Fibroblast of peridontal ligament (primary cell): ENCODE measurements around the gene STX4.
"Not testable (repeated sequence)": the region's sequence is repeated elsewhere in the genome, so short reads cannot be mapped to it uniquely, and the experiment has no call there.

Source experiments
- DNase-seq: peaks from one replicate; pipeline ENCODE4 v3.0.0-alpha.2; 2010; ENCODE audit errors: extremely low read depth

Gene STX4

DNA sequence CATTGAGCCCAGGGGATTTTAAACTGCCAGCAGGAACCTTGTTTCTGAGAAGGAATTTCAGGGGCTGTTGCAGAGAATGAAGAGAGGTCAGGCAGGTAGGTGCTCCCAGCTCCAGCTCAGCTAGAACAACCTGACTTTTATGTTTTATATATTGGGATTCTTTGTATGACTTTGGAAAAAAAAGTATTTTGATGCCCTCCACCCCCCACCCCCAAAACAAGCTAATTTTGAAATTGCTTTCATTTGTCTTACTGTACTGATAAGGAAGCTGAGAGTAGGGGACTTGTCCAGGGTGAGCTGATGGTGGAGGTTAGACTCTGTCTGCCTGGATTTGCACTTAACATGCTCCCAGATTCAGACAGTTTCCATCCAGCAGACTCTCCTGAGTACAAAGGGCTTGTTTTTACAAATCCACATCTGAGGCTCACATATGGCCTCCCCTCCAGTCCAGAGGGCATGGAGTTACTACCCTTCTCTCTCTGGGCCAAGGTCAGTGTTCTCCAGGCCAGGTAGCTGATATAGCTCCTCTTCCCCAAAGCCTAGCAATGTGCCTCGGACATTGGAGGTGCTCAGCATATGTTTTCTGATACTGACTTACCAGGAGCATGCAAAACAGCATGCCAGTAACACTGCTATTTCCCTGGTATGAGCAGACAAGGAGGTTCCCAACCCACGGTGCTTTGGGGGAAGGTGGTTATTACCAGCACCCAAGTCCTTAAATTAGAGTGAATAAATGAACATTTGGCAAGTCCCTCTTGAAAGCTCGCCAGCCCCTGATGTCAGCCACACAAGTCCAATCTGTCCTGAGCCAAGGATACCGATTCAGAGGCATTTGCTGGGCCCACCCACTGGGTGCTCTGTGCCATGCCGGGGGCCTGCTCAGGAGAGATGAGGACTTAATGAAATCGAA is 34.3 kb upstream of the STX4 start:
- DNase-seq: peak; percentile 27

DNA sequence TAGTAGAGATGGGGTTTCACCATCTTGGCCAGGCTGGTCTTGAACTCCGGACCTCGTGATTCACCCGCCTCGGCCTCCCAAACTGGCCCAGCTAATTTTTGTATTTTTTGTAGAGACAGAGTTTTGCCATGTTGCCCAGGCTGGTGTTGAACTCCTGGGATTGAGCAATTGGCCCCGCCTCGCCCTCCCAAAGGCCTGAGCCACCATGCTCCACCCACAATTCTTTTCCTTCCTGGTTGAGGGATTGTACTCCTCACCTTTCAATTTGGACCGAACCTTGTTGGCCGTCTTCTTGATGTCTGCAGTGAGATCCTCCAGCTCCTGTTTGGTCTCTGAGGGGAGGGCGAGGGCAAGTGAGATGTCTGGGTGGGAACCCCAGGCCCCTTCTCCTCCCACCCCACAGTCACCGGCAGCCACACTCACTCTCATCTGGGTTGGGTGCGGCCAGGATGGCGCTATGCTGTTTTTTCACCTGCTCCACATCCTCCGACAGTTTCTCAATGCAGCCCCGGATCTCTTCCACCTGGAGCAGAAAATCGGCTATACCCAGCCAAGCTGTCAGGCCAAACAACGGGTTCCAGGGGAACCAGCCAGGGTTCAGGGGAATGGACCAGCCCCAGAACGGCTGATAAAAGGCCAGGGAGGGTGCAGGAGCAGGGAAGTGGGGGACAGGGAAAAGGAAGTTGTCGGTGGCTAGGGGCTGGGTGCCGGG is 32.5 kb upstream of the STX4 start:
- DNase-seq: no peak

DNA sequence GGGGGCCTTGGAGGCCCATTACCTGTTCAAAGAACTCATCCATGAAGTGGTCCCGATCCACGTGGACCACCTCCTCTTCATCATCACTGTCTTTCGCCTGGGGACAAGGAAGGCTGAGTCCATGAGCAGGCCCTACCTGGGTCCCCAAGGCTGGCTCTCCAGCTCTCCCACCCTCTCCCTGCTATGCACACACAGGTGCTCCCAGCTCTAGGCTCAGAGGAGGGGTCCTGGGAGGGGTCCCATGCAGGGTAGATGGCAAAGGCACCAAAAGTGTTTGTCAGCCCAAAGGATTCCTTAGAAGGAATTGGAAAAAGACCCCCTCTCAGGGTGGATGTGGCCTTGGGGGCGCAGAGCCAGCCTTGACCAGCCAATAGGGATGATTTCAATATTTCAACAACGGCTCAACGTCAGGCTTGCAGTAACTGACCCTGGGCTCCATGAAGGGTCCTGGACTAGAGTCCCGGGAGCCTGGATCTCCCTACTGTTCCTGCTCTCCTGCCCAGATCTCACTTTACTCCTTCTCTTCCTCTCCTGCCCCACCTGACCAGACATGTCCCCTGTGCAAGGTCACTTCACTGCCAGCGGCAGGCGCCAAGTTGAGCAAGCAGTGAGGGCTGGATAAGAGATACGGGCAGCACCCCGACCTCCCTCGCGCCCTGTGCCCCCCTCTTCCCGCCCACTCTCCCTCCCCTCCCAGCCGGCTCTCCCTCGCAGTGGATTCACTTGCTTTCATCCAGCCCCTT is 31.7 kb upstream of the STX4 start:
- DNase-seq: no peak

DNA sequence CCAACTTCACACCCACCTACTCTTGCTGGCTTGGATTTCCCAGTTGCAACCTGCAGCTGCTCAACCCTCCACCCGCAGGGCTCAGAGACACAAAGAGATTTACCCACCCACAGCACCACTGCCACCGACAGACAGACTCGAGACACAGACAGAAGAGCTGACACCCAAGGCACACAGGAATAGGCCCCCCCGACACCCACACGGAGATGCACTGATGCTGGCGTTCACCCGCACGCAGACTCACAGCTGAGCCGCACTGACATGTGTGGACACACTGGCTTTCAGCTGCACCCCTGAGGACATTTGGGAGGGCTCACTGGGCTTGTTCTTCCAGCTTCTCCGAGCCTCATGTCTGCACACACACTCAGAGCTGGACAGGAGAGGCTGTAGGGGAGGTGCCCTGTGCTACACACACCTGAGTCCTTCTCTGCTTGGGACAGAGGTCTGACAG is 31.1 kb upstream of the STX4 start:
- no peak for DNase-seq

DNA sequence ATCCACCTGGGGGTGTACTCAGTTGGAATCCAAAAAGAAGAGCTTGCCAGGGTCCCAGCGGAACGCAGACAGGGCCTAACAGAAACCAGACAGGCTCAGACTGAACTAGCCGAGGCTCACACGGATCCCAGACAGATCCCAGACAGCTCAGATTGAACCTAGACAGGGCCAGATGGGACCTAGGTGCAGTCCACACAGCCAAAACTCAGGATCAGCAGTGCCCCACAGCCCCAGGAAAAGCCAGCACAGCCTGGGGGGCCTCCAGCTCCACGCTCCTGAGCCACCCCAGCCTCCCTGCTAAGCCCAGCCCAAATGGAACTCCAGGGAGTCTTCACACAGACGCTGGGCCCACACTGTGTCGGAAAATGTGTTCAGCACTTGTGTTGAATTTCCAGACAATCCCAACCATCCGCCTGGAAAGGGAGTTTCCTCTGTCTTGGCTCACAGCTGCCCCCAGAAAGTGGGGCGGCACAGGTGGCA is 30.5 kb upstream of the STX4 start:
- no peak for DNase-seq

DNA sequence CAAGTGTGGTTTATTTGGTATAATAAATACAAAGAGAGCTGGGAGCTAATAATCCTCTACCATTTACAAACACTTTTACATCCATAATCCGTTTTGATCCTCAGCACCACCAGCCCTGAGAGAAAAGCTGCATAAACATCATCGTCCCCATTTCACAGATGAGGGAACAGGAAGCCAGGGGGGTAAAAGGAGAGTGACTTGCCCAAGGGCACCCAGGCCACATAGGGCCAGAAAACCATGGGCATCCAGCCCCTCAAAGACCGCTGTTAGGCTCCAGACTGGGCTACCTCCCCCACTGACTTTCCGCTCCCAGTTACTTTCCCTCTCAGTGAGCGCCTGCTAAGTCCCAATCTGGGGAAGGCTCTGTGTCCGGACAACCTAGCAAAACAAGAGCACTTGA is 29.6 kb upstream of the STX4 start:
- no peak for DNase-seq

DNA sequence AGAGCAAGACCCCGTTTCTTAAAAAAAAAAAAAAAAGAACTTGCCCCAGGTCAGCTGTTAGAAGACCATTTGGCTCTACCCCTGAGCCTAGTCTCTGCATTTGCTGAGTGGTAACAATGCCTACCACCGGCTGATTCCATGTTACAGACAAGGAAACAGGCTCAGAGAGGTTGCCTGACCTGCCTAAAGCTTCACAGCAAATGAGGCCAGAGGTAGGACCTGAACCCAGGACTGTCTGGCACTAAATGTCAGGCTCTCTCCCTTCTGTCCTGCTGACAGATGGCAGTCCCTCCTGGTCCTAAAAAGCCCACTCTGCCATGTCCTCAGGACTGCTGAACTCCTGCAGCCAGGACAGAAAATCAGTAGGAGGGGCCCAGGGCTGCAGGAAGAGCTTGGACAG is 28.7 kb upstream of the STX4 start:
- no peak for DNase-seq

DNA sequence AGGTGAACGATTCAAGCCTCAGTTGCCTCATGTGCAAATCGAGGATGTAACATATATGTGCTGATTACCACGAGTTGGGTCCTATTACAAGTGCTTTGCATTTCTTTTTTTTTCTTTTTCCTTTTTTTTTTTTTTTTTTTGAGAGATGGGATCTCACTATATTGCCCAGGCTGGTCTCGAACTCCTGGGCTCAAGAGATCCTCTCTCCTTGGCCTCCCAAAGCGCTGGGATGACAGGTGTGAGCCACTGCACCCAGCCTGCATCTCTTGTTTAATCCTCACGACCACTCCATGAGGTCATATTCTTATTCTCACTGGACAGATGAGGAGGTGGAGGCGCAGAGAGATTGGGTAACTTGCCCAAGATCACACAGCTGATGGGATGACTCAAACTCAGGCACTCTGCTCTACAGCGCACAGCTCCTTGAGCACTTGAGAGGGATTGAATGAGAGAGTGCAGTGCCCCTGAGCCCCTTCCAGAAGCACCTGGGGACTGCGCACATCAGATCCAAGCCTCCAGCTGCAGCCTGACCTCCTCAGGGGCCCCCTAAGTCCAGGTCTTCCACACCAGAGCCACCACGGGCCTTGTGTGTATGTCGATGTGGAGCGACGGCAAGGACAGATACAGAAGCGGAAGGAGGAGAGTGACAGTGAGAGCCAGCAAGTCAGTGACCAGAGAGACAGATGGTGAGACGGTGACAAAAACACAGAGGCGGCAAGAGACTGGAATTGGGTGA is 27.8 kb upstream of the STX4 start:
- DNase-seq: no peak

DNA sequence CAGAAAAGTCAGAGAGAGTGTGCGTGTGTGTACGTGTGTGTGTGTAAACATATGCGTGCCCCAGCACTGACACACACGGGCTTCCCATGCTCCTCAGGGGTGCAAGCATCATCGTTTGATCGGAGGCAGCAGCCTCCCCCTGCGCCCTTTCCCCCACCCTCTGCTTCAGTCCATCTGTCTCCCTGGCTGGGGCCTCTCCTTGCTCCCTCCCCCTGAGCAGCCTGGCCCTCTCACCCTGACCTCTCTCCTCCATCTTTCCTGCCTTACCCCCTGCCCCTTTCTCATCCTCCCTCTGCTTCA is 27.3 kb upstream of the STX4 start:
- DNase-seq: no peak

DNA sequence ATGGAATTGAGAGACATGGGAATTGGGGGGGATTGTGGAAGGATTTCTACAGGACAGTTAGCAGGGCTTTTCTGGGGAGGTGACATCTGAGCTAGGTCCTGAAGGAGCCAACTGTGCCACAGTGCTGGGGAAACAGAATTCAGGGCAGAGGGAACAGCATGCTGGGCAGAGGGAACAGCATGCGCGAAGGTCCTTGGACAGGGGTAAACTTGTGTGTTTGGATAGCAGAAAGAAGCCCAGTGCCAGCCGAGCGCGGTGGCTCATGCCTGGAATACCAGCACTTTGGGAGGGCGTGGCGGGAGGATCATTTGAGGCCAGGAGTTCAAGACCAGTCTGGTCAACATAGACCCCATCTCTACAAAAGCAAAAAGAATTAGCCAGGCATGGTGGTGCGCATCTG is 26.8 kb upstream of the STX4 start:
- DNase-seq: no peak

DNA sequence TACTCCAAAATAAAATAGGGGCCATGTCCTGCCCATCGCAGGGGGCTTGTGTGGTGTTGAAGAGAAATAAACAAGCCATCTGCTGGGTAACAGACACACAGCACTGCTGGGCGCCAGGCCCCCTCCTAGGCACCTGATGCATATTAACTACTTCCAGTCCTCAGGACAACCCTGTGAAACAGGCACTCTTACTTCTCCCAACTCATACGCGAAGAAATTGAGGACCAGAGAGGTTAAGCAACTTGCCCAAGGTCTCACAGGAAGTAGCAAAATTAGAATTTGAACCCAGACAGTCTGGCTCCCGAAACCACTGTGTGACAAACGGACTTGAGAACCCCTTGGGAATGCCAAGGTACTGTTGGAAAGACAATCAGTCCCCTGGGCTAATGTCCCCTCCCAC is 25.7 kb upstream of the STX4 start:
- no peak for DNase-seq

DNA sequence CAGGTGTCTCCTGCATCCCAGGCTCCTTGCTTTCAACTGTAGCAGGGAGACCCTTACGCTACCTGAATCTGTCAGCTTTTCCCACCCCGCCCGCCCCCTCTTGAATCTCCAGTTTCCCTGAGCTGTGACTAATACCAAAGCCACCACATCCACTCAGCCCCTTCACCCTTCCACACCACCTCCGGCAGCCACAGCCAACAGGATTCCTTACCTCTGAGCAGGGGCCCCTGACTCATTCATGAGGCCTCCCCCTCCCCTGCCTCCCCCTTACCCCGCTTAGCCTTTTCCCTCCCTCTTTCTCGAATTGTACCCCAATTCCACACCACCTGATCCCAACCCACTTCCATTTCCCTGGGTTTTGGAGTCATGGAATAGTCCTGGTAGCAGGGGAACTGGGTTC is 25.2 kb upstream of the STX4 start:
- DNase-seq: no peak

DNA sequence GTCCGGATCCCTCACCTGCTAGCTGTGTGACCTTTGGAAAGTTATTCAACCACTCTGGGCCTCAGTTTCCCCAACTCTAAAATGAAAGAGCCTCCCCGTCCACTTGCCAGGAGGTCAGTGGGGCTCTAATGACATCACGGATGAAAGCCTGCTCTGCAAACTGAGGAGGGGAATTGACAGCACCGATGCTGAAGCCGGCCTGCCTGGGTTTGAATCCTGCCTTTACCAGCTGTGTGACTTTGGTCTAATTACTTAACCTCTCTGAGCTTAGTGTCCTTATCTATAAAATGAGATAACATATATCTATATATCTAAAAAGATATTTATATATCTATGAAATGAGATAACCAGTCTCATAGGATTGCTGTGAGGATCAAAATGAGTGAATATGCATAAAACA is 24.8 kb upstream of the STX4 start:
- DNase-seq: no peak

DNA sequence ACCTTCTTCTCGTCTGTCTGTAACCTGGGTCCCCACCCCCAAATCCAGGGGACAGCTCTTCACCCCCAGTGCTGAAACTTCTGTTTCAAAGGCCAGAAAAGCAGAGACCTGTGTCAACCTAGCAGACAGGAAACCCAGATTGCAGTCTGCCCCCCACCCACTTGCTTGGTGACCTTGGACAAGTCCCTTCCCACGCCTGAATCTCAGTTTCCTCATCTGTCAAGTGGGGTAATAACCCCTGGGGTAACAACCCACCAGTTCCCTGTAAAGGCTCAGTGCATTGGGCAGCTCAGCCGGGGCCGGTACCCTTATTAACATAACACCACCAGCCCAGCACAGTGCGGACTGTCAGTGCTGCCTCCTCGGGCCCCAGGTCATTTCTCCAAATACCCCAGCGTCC is 24.2 kb upstream of the STX4 start:
- no peak for DNase-seq

DNA sequence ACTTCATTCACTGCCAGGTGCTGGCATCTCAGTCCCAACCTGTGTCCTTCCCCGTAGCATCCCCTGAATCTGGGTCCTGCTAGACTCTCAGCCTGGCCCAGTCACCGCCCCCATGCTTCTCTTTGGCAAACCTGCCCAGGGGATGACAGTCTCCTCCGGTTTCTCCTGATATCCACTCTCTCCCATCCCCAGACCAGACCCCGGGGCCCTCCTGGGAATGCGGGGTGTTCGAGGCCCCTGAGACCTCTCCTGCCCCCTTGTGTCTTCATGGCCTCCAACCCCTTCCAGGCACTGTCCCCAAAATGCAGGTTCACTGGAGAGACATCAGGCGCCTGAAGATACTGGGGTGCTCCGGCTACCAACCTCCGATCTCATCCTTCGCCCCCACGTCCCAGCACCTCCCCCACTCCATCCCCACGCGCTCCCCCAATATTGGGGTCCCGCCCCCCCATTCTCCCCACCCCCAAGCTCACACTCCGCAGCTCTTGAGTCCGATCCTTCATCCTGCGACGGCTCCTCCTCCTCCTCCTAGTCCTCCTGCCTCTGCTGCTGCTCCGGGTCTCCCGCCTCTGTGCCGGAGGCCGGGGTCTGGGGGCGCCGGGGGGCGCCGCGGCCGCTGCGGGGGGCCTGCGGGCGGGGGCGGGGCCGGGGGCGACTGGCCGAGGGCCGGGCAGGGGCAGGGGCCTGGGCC is 23.3 kb upstream of the STX4 start:
- DNase-seq: no peak

DNA sequence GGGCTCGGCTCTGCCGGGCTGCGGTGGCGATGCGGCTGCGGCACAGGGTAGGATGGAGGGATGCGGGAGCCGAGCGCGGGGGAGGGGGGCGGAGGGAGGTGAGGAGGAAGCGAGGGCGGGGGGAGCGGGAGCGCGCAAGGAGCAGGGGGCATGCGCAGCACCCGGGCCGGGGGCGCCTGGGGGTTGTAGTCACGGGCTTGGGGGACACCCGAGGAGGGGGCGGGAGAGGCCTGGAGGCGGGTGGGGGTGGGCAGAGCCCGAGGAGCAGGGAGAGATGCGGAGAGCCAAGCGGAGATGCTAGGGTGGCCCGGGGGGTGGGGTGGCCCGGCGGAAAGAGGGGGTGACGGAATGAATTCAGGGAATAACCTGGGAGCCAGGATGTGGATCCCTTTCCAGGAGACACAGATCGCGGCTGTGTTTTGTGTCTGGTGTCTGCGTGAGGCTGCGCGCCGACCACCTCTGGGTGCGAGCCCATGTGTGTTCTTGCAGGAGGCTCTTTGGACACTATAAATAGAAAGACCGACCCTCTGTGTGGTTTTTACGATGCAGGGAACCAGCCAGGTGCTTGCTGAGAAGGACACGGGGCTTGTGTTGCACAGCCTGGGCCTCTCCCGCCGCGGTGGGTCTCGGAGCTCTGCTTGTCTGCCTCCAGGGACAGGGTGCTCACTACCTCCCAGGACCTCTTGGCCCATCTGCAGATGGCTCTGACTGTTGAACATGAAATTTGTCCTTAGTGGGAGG is 22.6 kb upstream of the STX4 start, which contains the start of gene STX1B:
Gene STX1B (minus strand): TSS at position 54 of the 741 bp plus-strand sequence. CDS start 242 bp downstream, outside the sequence.
- DNase-seq: no peak

DNA sequence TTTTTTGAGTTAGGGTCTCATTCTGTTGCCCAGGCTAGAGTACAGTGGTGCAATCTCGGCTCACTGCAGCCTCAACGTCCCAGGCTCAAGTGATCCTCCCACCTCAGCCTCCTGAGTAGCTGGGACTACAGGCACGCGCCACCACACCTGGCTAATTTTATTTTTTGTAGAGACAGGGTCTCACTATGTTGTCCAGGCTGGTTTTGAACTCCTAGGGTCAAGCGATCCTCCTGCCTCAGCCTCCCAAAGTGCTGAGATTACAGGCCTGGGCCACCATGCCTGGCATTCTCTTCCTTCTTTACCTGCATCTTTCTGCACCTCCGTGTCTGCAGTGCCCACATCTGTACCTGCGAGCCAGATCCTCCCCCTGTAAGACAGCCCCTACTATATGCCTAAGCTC is 21.5 kb upstream of the STX4 start:
- DNase-seq: not testable (repeated sequence)

DNA sequence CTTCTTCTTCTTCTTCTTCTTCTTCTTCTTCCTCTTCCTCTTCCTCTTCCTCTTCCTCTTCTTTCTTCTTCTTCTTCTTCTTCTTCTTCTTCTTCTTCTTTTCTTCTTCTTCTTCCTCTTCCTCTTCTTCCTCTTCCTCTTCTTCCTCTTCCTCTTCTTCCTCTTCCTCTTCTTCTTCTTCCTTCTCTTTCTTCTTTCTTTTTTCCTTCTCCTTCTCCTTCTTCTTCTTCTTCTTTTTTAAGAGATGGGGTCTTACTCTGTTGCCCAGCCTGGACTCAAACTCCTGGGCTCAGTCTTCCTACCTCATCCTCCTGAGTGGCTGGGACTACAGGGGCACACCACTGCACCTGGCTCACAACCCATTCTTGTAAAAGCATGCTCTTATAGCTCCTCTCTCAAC is 20.1 kb upstream of the STX4 start:
- not testable (repeated sequence) for DNase-seq

DNA sequence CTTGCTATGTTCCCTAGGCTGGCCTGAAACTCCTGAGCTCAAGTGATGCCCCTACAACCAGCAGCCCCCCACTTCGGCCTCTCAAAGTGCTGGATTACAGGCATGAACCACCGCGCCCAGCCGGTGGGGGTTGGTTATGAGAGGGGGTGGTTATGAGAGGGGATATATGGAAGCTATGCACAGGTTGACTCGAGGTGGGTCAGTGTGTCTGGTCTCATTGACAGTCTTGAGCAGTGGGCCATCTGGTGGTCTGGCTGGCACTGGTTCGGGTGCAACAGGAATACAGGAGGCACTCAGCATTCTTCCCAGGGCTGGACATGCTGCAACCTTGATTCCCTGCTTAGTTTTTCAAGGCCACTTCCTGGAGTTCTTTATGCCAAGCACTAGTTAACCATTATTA is 17.3 kb upstream of the STX4 start:
- no peak for DNase-seq

DNA sequence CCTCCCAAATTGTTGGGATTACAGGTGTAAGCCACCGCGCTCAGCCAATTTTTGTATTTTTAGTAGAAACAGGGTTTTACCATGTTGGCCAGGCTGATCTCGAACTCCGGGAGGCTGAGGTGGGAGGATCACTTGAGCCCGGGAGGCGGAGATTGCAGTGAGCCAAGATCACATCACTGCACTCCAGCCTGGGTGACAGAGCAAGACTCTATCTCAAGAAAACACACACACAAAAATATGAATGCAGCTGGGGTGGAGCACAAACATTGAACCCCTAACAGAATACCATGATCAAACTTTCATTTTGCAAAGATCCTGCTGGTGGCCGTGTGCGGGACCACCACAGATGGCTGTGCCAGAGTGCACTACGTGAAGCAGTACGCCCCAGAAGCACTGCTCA is 15.6 kb upstream of the STX4 start:
- not testable (repeated sequence) for DNase-seq
